Iris pigment epithelial cell (primary cell): ENCODE data around the gene NETO2.

Experiments
- DNase-seq: peaks from one replicate; pipeline ENCODE4 v3.0.0-alpha.2; 2011; ENCODE audit warnings: low read depth

NETO2 gene

DNA sequence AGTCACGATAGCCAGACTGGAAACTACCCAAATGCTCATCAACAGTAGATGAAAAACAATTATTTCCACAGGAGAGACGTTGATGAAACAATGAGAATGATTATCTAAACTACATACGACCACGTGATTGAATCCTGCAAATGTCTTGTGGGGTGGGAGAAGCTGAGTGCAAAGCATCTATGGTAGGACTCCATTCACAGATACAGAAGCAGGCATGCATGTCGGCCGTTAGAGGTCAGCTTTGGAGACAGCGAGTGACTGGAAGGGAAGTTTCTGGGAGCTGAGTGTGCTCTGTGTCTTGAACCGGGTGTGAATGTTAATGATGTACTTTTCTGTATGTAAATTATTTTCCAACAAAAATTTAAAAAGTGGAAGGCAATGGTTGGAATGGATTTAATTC, 98.7 kb downstream of the NETO2 start:
- DNase-seq = no peak

GRCh38 chr16:47043970-47044684, 99.6 kb downstream of the NETO2 start:
- DNase-seq = no peak

- DNase-seq = no peak
These were observed 100.5 kb downstream of the NETO2 start for GRCh38 chr16:47043200-47043599.

DNA sequence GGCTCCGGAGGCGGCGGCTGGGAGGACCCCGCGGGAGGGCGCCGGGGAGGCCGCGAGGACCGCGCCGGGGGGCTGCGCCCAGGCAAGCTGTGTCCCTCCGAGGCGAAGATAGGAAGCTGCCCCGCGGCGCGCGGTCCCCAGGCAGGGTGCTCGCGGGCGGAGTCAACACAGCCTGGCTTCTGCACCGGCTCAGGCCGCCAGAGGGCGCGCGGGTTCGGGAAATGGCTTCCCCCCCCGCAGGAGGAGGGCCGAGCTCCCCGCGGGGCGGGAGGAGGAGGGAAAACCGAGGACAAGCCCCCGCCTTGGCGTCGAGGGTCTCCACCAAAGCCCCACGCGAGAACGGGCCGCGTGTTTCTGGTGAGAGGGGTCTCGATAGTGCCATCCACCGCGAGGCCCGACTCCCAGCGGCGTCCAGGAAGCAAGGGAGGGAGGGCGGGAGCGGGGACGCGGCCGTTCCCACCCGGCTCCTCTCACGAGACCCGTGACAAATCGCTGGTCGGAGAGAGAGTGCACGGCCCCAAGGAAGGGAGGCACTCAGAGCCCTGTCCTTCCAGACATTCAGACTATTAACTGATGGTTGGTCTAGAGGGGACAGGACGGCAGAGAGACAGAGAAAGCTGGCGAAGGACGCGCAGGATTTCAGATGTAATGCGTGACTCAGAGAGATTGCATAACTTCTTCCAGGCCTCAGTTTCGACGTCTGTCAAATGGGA, 105.8 kb downstream of the NETO2 start:
- DNase-seq = peak; percentile 70

GRCh38 chr16:47037396-47037745, 106.4 kb downstream of the NETO2 start:
- peak; percentile 11 for DNase-seq

DNA sequence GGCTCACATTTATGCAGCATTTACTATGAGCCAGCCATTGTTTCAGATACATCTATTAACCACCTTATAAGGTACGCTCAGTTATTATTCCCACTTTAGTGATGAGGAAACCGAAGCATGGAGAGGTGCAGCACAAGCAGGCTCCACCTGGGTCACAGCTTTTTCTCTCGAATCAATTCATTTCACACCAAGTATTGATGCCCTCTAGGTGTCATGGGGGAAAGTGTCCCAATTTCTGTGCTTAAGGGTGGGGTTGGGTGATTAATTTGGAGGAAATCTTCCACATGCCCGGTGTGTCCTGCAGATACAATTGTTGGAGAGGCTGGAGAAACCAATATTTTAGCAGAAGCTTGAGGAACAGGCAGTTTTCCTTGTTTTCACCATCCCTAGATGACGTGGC, 107.5 kb downstream of the NETO2 start:
- DNase-seq = no peak

- DNase-seq = no peak
These were observed 108.3 kb downstream of the NETO2 start for GRCh38 chr16:47035436-47035835.

- DNase-seq = no peak
These were observed 109.3 kb downstream of the NETO2 start for GRCh38 chr16:47034455-47034854.

DNA sequence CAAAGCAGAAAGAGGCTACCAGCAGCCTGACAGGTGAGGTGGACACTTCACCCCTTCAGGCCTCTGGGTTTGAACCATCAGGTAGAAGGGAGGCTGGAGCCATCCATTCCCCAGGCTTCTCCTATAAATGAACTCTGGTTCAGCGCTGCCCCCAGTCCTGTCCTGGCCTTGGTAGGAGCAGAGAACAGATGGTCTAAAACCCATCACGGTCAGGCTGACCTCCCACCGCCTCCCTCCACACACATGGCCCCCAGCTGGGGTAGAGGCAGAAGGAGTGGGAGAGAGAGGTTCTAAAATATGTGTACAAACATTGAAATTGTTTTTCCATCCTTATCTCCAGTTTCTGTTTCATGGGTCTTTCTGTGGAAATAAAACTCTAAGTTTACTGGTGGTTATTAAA, 110.6 kb downstream of the NETO2 start:
- DNase-seq = no peak

DNA sequence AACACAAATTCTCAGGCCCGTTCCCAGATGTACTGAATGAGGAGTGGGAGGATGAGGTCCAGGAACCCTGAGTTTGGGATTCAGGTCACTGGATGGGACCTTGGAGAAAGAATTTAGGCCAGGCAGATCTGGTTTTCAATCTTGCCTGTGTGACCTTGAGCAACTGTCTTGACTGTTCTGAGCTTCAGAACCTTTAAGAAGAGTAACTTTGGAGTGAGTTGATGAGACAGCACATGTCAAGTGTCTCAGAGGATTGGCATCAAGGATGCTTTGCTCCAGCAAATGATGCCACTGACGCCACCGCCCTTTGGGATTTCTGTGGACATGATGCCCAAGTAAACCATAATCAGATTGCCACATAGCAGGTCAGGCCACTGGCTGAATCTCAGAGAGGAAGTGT, 114.0 kb downstream of the NETO2 start:
- DNase-seq = no peak

DNA sequence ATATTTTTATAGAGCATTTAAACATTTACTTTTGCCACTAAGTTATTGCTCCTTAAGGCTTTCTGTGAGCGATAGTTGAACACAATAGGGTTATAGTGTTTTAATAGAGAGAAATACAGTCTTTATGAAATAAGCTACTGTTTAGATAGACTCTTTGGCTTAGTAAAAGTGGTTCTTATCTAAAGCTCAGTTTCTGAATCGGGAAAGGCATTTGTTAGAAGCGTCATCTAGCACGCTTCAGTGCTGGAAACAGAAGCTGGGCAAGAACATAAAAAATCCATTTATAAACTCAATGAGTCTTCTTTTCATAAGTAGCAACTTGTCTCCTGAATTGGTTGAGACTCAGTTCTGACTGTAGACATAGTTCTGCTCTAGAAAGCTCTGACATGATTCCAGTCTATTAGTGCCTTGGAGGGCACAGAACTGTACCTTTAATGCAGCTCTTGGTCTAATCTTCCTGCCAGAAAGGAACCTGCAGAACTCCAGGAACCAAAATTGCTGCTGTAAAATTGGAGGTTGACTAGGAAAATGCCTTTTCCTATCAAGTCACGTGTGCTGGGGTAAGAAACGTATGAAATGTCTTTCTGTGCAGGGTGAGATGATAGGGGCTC, 114.9 kb downstream of the NETO2 start:
- DNase-seq = no peak
